LNCAP (cell line): ENCODE results near the gene EIF4B.

Experiments
- CTCF ChIP-seq: fragments of 450-650 bp; IDR thresholded peaks from 2 replicates; pipeline ENCODE4 v1.5.1; 2017; ENCODE audit warnings: mild to moderate bottlenecking

EIF4B gene

GRCh38 chr12:53064613-53065436, 58.6 kb downstream of the EIF4B start:
- TF ChIP-seq CTCF: no peak

GRCh38 chr12:53065470-53065869, 59.2 kb downstream of the EIF4B start:
- no peak for TF ChIP-seq CTCF

GRCh38 chr12:53065975-53066931, 60.0 kb downstream of the EIF4B start:
- peak; percentile 86 for TF ChIP-seq CTCF

GRCh38 chr12:53067074-53067992, 61.1 kb downstream of the EIF4B start:
- TF ChIP-seq CTCF: no peak

- TF ChIP-seq CTCF: no peak
Measured at GRCh38 chr12:53067993-53068770, 61.9 kb downstream of the EIF4B start.

- no peak for TF ChIP-seq CTCF
Measured at GRCh38 chr12:53068811-53069585, 62.7 kb downstream of the EIF4B start.
